IMR-90 (cell line): ENCODE results near the gene PLCL2. TPM values are rescaled to one million over a fixed set of nuclear protein-coding genes. Genes with fewer than 3 reads are reported as not detected.

Experiments
- ATAC-seq: fragments of 200-7000 bp; cut with Tn5 transposase; 2 replicates; pipeline ENCODE4 v1.9.1; 2020; ENCODE audit warnings: low read depth, mild to moderate bottlenecking, moderate library complexity
- BruUV-seq: library from RNA; stranded (reverse); fragments of 400-500 nt; replicated peaks from 2 replicates; lab custom pipeline; 2021; lab: Mats Ljungman, UMichigan
- CTCF ChIA-PET: fragments of 300-600 bp; formaldehyde crosslinking; extraction: SDS; loops from one replicate; lab custom pipeline; 2021; ENCODE audit warnings: antibody characterized with exemption; lab: Yijun Ruan, JAX
- POLR2A ChIA-PET: fragments of 300-600 bp; sonication (Branson Sonifier 250); formaldehyde crosslinking; loops from one replicate; lab custom pipeline; 2022; ENCODE audit warnings: antibody characterized with exemption; ENCODE audit not compliant: unreplicated experiment; lab: Charles Lee
- DNase-seq: peaks from one replicate; pipeline ENCODE4 v3.0.0; 2013
- H2AFZ ChIP-seq: replicated peaks from 2 replicates; pipeline ENCODE3; 2013; ENCODE audit warnings: low read length, mild to moderate bottlenecking; ENCODE audit not compliant: poor library complexity
- H2AK5ac ChIP-seq: 2 replicates; pipeline ENCODE4 v1.6.1; 2013; ENCODE audit warnings: low read depth, low read length, inconsistent platforms
- H2AK9ac ChIP-seq: replicated peaks from 2 replicates; pipeline ENCODE3; 2013; ENCODE audit warnings: mild to moderate bottlenecking, low read depth, low read length, moderate library complexity; ENCODE audit not compliant: poor library complexity
- H2BK120ac ChIP-seq: 2 replicates; pipeline ENCODE4 v1.6.1; 2013; ENCODE audit warnings: low read depth, low read length, inconsistent platforms
- H2BK15ac ChIP-seq: 3 replicates; pipeline ENCODE4 v1.6.1; 2013; ENCODE audit warnings: low read depth, low read length, inconsistent platforms
- H2BK20ac ChIP-seq: 2 replicates; pipeline ENCODE4 v1.6.1; 2013; ENCODE audit warnings: low read depth, mild to moderate bottlenecking, inconsistent platforms, low read length, moderate library complexity
- H2BK5ac ChIP-seq: 2 replicates; pipeline ENCODE4 v1.6.1; 2013; ENCODE audit warnings: mild to moderate bottlenecking, low read depth, low read length, inconsistent platforms; ENCODE audit not compliant: poor library complexity, severe bottlenecking
- H3K14ac ChIP-seq: replicated peaks from 2 replicates; pipeline ENCODE4 v1.6.1; 2013; ENCODE audit warnings: low read depth, low read length, inconsistent platforms
- H3K18ac ChIP-seq: 2 replicates; pipeline ENCODE4 v1.6.1; 2013; ENCODE audit warnings: low read depth, low read length, control low read depth
- H3K23ac ChIP-seq: 2 replicates; pipeline ENCODE4 v1.6.1; 2013; ENCODE audit warnings: low read depth, low read length, inconsistent platforms
- H3K27ac ChIP-seq: 2 replicates; pipeline ENCODE4 v1.5.1; 2013; ENCODE audit warnings: mild to moderate bottlenecking, control low read depth, low read length; ENCODE audit not compliant: insufficient read depth
- H3K27me3 ChIP-seq: 2 replicates; pipeline ENCODE4 v1.6.1; 2013; ENCODE audit warnings: low read length; ENCODE audit not compliant: control insufficient read depth, insufficient read depth
- H3K36me3 ChIP-seq: 2 replicates; pipeline ENCODE4 v1.6.1; 2013; ENCODE audit warnings: low read length, mixed read lengths; ENCODE audit not compliant: control insufficient read depth, insufficient read depth
- H3K4ac ChIP-seq: 2 replicates; pipeline ENCODE4 v1.6.1; 2013; ENCODE audit warnings: low read depth, low read length, inconsistent platforms
- H3K4me1 ChIP-seq: 2 replicates; pipeline ENCODE4 v1.6.1; 2013; ENCODE audit warnings: low read length, mixed read lengths; ENCODE audit not compliant: control insufficient read depth, insufficient read depth
- H3K4me2 ChIP-seq: 2 replicates; pipeline ENCODE4 v1.6.1; 2013; ENCODE audit warnings: low read depth, mild to moderate bottlenecking, control low read depth, low read length, moderate library complexity
- H3K4me3 ChIP-seq: 2 replicates; pipeline ENCODE4 v1.5.1; 2013; ENCODE audit warnings: low read depth, mild to moderate bottlenecking, control low read depth, low read length, moderate library complexity; ENCODE audit not compliant: insufficient read depth
- H3K56ac ChIP-seq: 2 replicates; pipeline ENCODE4 v1.6.1; 2013; ENCODE audit warnings: low read length, inconsistent platforms; ENCODE audit not compliant: insufficient read depth; ENCODE audit errors: extremely low read depth
- H3K79me1 ChIP-seq, 2 experiments: 2 replicates each; pipeline ENCODE4 v1.6.1; 2013; ENCODE audit warnings: low read length in 2 of 2, inconsistent platforms in 1 of 2, low read depth in 1 of 2
- H3K9ac ChIP-seq: 2 replicates; pipeline ENCODE4 v1.6.1; 2013; ENCODE audit warnings: low read depth, low read length, control low read depth
- H3K9me1 ChIP-seq: 2 replicates; pipeline ENCODE4 v1.6.1; 2013; ENCODE audit warnings: low read length, inconsistent platforms; ENCODE audit not compliant: insufficient read depth
- H3K9me3 ChIP-seq: 2 replicates; pipeline ENCODE4 v1.6.1; 2013; ENCODE audit warnings: low read length; ENCODE audit not compliant: control insufficient read depth, insufficient read depth
- H4K20me1 ChIP-seq: 2 replicates; pipeline ENCODE4 v1.6.1; 2013; ENCODE audit warnings: low read length, inconsistent platforms; ENCODE audit not compliant: insufficient read depth
- H4K5ac ChIP-seq: 2 replicates; pipeline ENCODE4 v1.6.1; 2013; ENCODE audit warnings: mild to moderate bottlenecking, low read depth, low read length, control low read depth
- H4K8ac ChIP-seq, 2 experiments: 2 replicates each; pipeline ENCODE4 v1.6.1; 2013; ENCODE audit warnings: low read depth in 2 of 2, low read length in 2 of 2, control low read depth in 1 of 2, inconsistent platforms in 1 of 2
- H4K91ac ChIP-seq: 2 replicates; pipeline ENCODE4 v1.6.1; 2013; ENCODE audit warnings: low read depth, low read length, inconsistent platforms; ENCODE audit not compliant: insufficient read depth
- CHD1 ChIP-seq: IDR thresholded peaks from 2 replicates; pipeline ENCODE4 v1.6.1; 2012; ENCODE audit warnings: low read depth, low read length, improper control_type of control experiment
- CTCF ChIP-seq: conservative IDR thresholded peaks from 2 replicates; pipeline ENCODE4 v1.5.1; 2012; ENCODE audit warnings: mild to moderate bottlenecking, low read depth, low read length, improper control_type of control experiment
- FOS ChIP-seq: fragments of 150-350 bp; IDR thresholded peaks from 2 replicates; pipeline ENCODE4 v1.6.1; 2016; ENCODE audit warnings: low read depth, low read length
- MAFK ChIP-seq: IDR thresholded peaks from 2 replicates; pipeline ENCODE4 v1.6.1; 2012; ENCODE audit warnings: low read depth, low read length, improper control_type of control experiment
- MAZ ChIP-seq: IDR thresholded peaks from 2 replicates; pipeline ENCODE4 v1.6.1; 2012; ENCODE audit warnings: low read depth, mild to moderate bottlenecking, low read length, improper control_type of control experiment, moderate library complexity, borderline replicate concordance
- POLR2A ChIP-seq: IDR thresholded peaks from 2 replicates; pipeline ENCODE4 v1.6.1; 2012; ENCODE audit warnings: mild to moderate bottlenecking, low read depth, low read length
- RAD21 ChIP-seq: IDR thresholded peaks from 2 replicates; pipeline ENCODE4 v1.6.1; 2012; ENCODE audit warnings: low read length, improper control_type of control experiment
- RFX5 ChIP-seq: IDR thresholded peaks from 2 replicates; pipeline ENCODE4 v1.8.0; 2012; ENCODE audit warnings: low read depth, mild to moderate bottlenecking, low read length, moderate library complexity
- WGBS, 2 experiments: methylation state at CpG; one replicate each; pipeline versions ENCODE4 v1.1.5 to v1.1.7; 2013; ENCODE audit warnings: missing lambda C conversion rate in 2 of 2; ENCODE audit not compliant: insufficient read length in 1 of 2; ENCODE audit errors: extremely low coverage in 2 of 2; 5-methylcytosine and 5-hydroxymethylcytosine counted together
- dilution Hi-C: fragments of 300-500 bp; cut with HindIII; formaldehyde crosslinking; loops from one replicate; pipeline ENCODE4 v1.14.3; 2018; ENCODE audit warnings: low sequenced_read_pairs; ENCODE audit not compliant: unreplicated experiment
- in situ Hi-C: fragments of 300-500 bp; cut with MboI; formaldehyde crosslinking; loops from 3 replicates; pipeline ENCODE4 v1.14.3; 2019; ENCODE audit warnings: low sequenced_read_pairs, inconsistent platforms, mixed read lengths
- intact Hi-C: fragments of 100-400 bp; cut with micrococcal nuclease; formaldehyde crosslinking; loops from 2 replicates; pipeline ENCODE4 v1.10.0; 2022
- polyA plus RNA-seq, 3 experiments: library from polyadenylated mRNA; depleted of rRNA; stranded (reverse); fragments of >200 nt; gene quantifications; 2 replicates each; pipeline ENCODE4 v1.2.3, GENCODE V29; 2012; ENCODE audit warnings: low replicate concordance in 1 of 3
- total RNA-seq: library from RNA; depleted of rRNA; stranded (reverse); fragments of >200 nt; gene quantifications from 2 replicates; pipeline ENCODE4 v1.2.3, GENCODE V29; 2012
- TF ChIP-seq, protein P1 (sequence below): fragments of 150-350 bp; IDR thresholded peaks from 2 replicates; pipeline ENCODE4 v1.6.1; 2016; ENCODE audit warnings: low read depth, mild to moderate bottlenecking, low read length, moderate library complexity, borderline replicate concordance

PLCL2 gene
- total and polyA plus RNA-seq, 2 of the 4 experiments (the other 2 are of a cell fraction): 0.92 to 3.8 TPM

- Histone ChIP-seq H4K20me1 (0 out of 2 replicates have a peak, but pooled peaks cover 5% of the 10 kb centered on the region), H2AFZ (no peak overlapping the region), H3K23ac (no peak overlapping the region), H2AK5ac (no peak overlapping the region), H3K9me1 (0 out of 2 replicates have a peak, but pooled peaks cover 6% of the 10 kb centered on the region), H3K9me3 (no peaks in the 10 kb centered on the region), H3K36me3 (no peaks in the 10 kb centered on the region), H2BK20ac (no peak overlapping the region), H2BK15ac (no peak overlapping the region), H2BK5ac (no peak overlapping the region), H3K4ac (no peak overlapping the region), H3K4me3 (no peak overlapping the region), H3K14ac (no peak overlapping the region), H3K18ac (no peak overlapping the region), H3K4me1 (peaks cover 3% of the 10 kb centered on the region), H3K79me1 (no peaks in the 10 kb centered on the region), H3K9ac (no peak overlapping the region), H4K91ac (no peak overlapping the region), H2AK9ac (no peak overlapping the region), H3K27ac (no peak overlapping the region), H3K4me2 (no peak overlapping the region), H4K8ac (no peak overlapping the region), H3K27me3 (no peaks in the 10 kb centered on the region), H3K56ac (no peak overlapping the region), H4K5ac (no peak overlapping the region), H2BK120ac (no peak overlapping the region)
- in situ Hi-C loops (no loop called here), intact Hi-C loops (no loop called here), dilution Hi-C loops (no loop called here)
- no TSS peak for BruUV-seq
- DNase-seq (no peak), ATAC-seq (no peak)
- no CpG with 5 or more reads among the region's 2 CpGs for WGBS, 2 experiments
- ChIA-PET POLR2A (no interaction called here), CTCF (no interaction called here)
- TF ChIP-seq, protein P1, sequence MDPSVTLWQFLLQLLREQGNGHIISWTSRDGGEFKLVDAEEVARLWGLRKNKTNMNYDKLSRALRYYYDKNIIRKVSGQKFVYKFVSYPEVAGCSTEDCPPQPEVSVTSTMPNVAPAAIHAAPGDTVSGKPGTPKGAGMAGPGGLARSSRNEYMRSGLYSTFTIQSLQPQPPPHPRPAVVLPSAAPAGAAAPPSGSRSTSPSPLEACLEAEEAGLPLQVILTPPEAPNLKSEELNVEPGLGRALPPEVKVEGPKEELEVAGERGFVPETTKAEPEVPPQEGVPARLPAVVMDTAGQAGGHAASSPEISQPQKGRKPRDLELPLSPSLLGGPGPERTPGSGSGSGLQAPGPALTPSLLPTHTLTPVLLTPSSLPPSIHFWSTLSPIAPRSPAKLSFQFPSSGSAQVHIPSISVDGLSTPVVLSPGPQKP: no peak
- no peak for TF ChIP-seq MAFK
- TF ChIP-seq RFX5: no peak
- no peak for TF ChIP-seq MAZ
- TF ChIP-seq POLR2A: no peak
- TF ChIP-seq FOS: no peak
- TF ChIP-seq RAD21: no peak
- TF ChIP-seq CHD1: no peak
- TF ChIP-seq CTCF: no peak
Measured at GRCh38 chr3:16913264-16913580, 28.5 kb downstream of the PLCL2 start.
